ELR (cell line): Measurements from ENCODE around the gene GCLM.
"Not testable (repeated sequence)": the region's sequence is repeated elsewhere in the genome, so short reads cannot be mapped to it uniquely, and the experiment has no call there.

Experiments used
- DNase-seq: peaks from one replicate; pipeline ENCODE4 v3.0.0-alpha.2; 2015; ENCODE audit warnings: low read depth

Gene GCLM

DNA sequence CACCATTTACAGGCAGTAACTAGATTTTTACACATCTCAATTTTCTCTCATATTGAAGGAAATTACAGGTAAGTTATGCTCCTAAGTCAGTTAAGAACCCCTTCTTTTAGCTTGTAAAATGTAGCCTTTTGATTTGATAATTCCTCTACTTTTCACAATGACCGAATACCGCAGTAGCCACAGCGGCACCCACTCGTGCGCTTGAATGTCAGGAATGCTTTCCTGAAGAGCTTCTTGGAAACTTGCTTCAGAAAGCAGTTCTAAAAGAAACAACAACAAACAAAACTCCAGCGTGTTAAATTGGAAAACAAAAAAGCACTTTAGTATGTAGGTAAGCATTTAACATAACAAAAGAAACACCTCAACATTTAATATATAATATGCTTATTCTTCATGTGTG is 20.3 kb downstream of the GCLM start:
- DNase-seq: no peak

DNA sequence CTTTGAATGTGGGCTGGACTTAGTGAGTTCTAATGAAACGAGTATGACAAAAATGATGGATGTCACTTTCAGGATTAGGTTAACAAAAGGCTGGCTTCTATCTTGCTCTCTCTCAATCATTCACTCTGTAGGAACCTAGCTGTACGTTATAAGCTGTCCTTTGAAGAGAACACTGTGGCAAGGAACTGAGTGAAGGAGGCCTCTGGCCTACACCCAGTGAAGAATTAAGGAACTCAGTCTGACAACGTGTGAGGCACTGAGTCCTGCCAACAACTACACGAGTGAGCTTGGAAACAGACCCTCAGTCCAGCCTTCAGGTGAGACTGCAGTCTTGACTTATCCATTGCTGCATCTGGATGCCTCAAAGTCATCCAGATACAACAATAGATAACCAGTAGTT is 27.0 kb downstream of the GCLM start:
- DNase-seq: no peak

DNA sequence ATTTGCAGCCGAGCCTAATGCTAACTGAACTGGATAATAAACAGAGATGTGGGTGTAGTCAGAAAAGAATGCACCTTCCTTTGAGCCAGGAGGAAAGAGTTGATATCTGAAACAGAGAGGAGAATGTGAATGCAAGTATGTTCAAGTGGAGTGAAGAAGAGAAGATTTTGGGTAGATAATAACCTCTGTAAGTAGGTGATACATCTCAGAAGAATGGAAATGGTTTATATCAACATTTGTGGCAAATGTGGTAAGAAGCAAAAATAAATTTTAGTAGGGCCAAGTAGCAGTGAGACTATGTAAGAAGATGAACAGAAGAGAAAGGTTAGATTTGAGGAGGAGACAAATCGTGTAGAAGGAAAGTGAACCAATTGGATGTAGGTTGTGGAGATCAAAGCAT is 28.5 kb downstream of the GCLM start:
- peak; percentile 32 for DNase-seq

DNA sequence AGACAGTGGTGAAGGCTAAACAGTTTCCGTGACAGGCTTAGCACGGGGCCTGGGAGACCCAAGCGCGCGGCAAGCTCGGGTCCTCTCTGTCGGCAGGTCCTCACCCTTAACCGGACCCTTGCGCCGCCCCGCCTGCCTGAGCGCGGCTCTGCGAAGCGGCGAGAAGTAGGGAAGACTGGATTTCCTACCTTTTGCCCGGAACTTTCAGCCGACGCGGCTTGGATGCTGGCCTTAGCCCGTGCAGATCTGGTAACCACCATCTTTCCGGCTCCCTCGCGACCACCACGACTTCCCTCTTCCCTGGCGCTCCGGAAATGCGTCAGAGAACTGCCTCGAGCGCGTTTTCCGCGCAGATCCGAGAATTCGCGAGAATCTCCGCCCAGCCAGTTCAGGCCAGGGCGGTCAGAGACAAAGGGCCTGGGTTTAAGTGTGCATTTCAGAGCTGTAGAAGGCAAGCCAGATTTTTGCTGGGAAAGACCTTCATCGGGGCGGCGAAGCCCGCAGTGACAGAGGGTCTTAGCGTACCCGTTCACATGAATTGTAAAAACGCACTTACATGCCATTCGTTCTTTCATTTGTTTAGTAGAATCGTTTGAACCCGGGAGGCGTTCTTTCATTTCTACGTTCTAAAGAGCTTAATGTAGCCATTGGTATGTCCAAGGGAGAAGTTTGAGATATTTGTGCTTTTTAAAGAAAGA is 30.2 kb downstream of the GCLM start, which contains the start of gene DNTTIP2:
Gene DNTTIP2, minus strand, starts transcription at position 318 of the 698 bp plus-strand sequence. Its CDS starts 58 bp downstream, at position 260.
- DNase-seq: peak; percentile 94

DNA sequence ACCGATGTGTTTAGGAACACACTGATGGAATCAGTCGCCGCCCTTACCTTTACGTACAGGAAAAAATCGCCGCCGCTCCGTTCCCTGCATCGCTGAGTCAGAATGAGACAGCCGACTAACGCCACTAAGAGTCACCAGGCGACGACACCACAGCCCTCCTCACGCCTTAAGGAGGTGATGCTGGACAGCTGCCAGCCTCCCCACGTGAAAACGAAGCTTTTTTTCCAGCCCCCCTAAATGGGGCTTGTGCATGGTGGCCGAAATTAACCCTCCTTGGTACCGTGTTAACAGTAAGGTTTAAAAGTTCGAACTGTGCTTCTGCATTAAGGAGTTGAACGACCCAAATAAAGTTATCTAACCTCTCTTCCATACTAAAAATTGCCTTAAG is 30.7 kb downstream of the GCLM start:
- peak; percentile 83 for DNase-seq

DNA sequence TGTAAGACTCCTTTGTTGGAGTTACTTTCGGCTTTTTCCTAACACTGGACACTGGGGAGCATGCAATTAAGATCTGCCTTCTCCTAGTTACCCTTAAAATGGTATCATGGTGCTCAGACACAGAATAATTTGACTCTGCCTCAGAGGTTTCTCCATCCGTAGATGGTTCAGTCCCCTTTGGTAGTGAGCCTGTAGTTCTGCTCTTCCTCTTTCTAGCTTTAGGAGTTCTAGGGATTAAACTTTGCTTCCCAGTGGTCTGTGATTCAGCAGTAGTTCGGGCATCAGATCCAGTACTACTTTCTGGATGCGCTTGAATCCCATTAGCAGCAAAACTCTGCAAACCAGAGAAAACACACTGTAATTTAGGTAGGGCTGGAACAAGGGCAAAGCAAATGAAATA is 31.7 kb downstream of the GCLM start:
- no peak for DNase-seq

DNA sequence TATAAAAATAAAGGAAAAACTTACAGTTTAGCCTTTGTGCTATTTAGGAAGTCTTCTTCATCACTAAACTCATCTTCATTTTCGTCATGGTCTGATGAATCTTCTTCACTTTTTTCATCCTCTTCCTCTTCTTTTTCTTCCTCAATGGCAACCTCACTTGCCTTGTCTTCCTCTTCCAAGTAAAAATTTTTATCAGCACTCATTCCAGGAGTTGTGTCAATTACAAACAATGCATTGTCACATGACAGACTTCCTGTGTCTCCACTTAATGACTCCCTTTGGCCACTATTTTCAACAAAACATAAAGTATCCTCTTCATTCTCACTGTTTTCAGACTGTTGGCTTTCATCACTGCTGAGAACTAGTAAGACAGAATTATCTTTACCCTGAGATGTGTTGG is 33.0 kb downstream of the GCLM start:
- DNase-seq: peak; percentile 11

DNA sequence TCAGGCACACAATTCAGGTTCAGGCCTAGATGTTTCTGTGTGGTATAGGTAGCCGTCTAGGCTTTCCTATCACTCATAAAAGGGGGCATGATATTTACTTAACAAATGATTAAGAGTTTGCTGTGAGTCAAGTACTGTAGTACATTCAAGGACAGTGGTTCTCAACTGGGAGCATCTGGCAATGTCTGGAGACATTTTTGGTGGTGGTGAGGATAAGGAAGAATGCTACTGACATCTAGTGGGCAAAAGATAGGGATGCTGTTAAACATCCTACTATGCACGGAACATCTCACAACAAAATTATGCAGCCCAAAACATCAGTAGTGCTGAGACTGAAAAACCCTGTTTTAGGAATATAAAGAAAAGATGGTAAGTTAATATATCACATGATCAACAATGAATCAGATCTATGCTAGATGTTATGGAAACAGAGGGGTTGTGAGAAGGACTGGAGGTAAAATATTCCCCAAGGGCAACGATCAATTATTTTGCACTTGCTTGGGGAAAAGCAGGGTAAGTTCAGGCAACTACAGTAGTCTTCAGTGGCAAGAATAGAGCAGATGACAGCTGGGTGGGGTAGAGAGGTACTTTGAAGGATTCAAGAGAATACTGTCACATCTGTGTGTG is 35.1 kb downstream of the GCLM start:
- DNase-seq: peak; percentile 61

DNA sequence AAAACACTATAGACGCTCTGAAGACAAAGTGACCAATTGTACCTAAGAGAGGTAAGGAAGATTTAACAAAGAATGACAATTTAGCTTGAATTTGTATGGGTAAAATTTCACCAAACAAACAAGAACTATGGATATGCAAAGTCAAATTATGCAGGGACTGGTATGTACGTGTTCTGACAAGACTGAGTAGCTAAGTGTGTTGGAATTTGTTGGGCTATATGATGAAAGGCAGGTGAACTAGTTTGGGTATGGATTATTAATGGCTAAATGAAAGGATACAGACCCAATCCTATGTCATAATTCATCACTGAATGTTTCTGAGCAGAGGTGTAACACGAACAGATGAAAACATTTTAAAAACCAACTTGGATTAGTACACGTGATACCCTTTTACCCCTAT is 37.9 kb downstream of the GCLM start:
- no peak for DNase-seq

DNA sequence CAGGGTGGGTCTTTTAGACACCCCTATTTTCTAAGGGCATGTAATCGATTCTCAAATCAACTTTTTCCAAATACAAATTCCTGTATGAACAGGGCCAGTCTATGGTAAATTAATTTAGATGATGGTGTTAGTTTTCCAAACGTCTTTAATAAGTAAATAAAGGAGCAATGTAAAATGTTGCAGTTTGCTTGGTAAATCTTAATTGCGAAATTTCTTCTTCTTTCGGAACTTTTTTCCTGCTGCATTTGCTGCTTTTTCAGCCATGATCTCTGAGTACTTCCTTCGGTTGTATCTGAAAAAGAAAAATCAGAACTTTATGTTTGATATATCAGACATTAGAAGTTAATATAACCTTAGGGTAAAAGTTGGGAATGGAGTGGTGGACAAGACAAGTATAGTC is 39.6 kb downstream of the GCLM start:
- DNase-seq: no peak

DNA sequence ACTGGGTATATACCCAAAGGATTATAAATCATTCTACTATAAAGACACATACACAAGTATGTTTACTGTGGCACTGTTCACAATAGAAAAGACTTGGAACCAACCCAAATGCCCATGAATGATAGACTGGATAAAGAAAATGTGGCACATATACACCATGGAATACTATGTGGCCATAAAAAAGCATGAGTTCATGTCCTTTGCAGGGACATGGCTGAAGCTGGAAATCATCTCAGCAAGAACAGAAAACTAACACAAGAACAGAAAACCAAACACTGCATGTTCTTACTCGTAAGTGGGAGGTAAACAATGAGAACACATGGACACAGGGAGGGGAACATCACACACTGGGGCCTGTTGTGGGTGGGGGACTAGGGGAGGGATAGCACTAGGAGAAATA is 40.7 kb downstream of the GCLM start:
- not testable (repeated sequence) for DNase-seq

DNA sequence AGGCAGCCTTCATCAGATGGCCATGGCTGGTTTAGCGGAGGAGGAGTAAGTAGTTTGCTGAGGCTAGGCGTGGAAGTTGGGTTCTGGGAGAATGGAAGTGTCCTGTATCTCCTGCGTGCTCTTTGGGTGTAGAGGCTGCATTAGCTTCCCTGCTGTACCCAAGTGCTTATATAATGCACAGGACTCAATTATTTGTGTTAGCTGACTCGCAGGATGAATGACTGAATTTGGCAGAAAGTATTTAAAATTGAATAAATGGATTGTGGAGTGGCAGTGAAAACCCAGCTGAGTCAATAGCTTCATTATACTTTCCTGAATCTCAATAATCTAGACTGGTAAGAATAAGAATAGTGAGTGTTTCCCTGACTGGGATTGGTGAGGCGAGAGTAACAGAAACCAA is 44.0 kb downstream of the GCLM start:
- DNase-seq: no peak

DNA sequence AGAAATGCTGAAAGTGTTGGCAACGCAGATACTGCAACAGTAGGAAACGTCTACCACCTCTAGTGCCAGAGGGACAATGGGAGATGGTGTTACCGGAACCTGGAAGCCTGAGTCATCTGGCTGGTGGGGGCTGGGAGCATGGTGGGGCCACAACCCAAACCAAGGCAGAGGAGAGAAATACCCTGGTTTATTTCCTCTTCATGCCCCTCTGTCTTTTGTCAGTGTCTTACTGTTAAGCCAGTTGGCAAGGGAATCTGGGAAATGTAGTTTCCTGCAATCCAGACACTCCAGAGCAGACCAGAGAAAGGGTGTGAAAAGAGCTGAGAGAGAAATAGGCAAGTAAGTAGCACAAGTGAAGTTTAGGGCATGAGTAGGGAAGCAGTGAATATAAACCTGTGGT is 45.1 kb downstream of the GCLM start:
- no peak for DNase-seq

DNA sequence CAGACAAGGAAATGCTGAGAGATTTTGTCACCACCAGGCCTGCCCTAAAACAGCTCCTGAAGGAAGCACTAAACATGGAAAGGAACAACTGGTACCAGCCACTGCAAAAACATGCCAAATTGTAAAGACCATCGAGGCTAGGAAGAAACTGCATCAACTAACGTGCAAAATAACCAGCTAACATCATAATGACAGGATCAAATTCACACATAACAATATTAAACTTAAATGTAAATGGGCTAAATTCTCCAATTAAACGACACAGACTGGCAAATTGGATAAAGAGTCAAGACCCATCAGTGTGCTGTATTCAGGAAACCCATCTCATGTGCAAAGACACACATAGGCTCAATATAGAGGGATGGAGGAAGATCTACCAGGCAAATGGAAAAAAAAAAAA is 51.6 kb downstream of the GCLM start:
- not testable (repeated sequence) for DNase-seq

DNA sequence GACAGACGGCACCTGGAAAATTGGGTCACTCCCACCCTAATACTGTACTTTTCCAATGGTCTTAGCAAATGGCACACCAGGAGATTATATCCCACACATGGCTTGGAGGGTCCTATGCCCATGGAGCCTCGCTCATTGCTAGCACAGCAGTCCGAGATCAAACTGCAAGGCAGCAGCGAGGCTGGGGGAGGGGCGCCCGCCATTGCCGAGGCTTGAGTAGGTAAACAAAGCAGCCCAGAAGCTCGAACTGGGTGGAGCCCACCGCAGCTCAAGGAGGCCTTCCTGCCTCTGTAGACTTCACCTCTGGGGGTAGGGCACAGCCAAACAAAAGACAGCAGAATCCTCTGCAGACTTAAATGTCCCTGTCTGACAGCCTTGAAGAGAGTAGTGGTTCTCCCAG is 53.2 kb downstream of the GCLM start:
- DNase-seq: not testable (repeated sequence)

DNA sequence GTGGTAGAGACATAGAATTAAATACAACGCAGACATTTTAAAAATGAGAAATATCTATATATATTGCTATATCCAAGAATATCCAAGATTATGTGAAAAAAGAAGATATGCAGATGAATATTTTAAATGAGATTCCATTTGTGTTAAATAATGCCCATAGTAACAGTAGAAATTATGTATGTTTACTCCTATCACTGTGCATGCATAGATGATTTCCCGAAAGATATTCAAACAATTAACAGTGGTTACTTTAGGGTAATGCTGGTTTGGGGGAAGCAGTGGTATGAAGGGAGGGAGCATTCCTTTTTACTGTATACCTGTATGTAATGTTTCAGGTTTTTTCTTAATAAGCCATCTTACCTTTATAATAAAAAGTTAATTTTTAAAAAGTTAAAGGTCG is 55.3 kb downstream of the GCLM start:
- no peak for DNase-seq

DNA sequence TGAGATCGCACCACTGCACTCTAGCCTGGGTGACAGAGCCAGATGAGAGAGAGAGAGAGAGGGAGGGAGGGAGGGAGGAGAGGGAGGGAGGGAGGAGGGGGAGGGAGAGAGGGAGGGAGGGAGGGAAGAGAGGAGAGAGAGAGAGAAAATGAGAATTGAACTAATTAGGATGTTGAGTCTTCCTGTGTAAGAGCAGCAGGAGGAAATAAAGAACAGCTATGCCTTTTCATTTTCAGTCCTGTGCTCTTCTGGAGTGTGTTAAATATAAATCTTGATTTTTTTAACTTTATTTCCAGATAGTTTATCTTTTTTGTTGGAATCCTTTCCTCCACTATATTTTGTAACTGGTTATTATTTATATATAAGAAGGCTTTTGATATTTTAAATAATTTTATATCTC is 57.4 kb downstream of the GCLM start:
- no peak for DNase-seq

DNA sequence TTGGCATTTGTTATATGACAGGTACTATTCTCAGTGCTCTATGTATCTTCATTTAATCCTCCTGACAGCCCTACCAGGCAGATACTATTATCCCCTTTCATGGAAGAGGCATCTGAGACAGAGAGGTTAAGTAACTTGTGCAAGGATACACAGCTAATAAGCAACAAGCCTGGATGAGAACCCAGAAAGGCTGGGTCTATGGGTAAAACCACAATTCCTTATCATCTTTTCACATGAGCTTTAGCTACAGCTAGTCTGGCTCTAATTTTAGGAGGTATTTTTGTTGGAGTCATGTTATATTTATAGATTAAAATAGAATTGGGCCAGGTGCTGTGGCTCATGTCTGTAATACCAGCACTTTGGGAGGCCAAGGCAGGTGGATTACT is 57.9 kb downstream of the GCLM start:
- no peak for DNase-seq

DNA sequence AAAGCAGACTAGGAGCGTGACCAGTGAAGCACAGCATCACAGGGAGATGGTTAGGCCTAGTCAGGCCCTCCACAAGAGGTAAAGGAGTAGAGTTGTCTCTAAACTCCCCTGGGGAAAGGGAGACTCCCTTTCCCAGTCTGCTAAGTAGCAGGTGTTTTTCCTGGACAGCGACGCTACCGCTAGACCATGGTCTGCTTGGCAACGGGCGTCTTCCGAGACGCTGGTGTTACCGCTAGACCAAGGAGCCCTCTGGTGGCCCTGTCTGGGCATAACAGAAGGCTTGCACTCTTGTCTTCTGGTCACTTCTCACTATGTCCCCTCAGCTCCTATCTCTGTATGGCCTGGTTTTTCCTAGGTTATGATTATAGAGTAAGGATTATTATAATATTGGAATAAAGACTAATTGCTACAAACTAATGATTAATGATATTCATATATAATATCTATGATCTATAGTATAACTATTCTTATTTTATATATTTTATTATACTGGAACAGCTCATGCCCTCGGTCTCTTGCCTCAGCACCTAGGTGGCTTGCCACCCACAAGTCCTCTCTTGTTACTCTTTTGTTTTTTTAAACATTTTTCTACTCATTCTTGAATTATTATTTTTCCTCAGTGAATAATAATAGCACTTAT is 58.4 kb downstream of the GCLM start:
- DNase-seq: peak; percentile 75

DNA sequence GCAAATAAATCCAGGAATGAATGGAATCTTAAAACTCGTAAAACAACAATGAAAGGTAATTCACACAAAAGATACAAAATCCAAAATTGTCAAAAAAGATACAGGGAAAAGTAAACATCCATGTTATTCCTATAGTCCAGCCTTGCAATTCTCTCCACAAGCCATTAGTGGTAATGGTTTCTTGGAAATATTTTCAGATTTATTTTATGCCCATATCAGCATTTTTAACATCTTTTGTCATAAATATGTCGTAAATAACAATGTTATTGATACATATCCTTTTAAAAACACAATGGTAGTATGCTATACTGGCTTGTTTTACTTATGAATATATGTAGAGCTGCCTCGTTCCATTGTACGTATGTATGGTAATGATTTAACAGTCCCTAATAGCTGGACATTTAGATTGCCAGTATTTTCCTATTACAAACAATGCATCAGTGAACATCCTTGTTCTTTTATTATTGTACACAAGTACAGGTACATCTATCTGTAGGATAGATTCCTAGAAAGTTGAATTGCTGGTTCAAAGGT is 60.8 kb downstream of the GCLM start:
- peak; percentile 21 for DNase-seq

DNA sequence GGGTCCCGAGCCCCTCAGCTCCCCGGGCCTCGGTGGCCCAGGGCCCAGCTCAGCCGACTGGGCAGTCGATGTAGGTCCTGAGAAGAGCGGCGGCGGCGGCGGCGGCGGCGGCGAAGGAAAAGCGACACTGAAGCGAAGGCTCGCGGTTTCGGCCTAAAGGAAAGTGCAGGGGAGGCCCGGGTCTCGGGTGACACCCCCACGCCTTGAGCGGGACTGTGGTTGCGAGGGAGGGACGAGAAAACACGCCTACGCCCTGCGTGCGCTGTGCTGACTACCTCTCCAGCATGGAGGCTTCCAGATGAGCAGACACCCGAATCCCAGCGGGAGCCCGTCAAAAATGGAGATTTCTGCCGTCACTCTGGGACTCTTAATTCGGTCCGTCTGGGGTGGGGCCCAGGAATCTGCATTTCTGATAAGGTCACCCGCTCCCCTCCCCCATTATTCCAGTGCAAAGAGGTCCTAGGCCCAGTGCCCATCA is 61.4 kb downstream of the GCLM start:
- peak; percentile 76 for DNase-seq

DNA sequence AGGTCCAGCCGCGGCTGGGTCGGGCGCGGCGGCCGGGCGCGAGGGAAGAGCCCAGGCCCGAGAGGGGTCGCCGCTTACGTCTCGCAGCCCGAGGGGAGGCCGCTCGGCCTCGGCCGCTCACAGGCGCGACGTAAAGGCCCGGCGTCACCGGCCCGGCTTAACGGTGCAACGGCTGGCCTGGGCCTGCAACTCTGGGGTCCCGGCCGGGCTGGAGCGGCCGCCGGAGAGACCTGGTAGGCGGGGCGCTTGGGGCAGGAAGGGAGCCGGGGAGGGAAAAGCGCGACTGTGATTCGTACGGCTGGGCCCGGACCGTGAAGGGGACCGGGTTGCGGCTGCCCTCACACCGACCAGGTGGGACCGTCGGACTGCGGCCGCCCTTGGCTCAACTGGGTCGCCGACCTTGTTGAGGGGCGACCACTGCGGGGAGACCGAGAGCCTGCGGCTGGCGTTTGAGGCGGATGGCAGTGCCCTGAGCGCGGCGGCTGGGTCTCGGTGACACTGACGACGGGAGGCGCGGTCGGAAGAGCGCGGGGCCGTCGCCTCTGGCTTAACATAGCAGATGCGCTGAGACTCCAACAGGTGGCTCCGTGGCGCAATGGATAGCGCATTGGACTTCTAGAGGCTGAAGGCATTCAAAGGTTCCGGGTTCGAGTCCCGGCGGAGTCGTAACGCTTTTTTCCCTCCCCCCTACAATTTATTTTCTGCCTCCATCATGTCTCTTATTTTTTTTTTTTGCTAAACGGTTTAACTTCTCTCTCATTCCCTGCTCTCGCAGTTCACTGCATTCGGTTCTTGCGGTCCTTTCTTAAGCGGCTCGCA is 62.0 kb downstream of the GCLM start:
- DNase-seq: peak; percentile 88
